GM23338 (cell line): Measurements from ENCODE around the gene CENPP. TPM values are rescaled to one million over a fixed set of nuclear protein-coding genes. Genes with fewer than 3 reads are reported as not detected.

Source experiments
- ATAC-seq: fragments of 200-7000 bp; cut with Tn5 transposase; 3 replicates; pipeline ENCODE4 v1.9.1; 2020
- DNase-seq: peaks from one replicate; pipeline ENCODE4 v3.0.0-alpha.2; 2015; ENCODE audit warnings: low spot score
- H2AFZ ChIP-seq: fragments of 200-600 bp; sonication (generic); 2 replicates; pipeline ENCODE4 v1.8.0; 2016; ENCODE audit warnings: antibody characterized with exemption, mild to moderate bottlenecking, moderate library complexity
- H3F3A ChIP-seq: fragments of 200-600 bp; sonication (generic); replicated peaks from 2 replicates; pipeline ENCODE4 v1.8.0; 2017; ENCODE audit warnings: antibody characterized with exemption, mixed run types, low read depth
- H3K27ac ChIP-seq: fragments of 200-600 bp; sonication (generic); 2 replicates; pipeline ENCODE4 v1.6.1; 2016; ENCODE audit warnings: low read depth
- H3K27me3 ChIP-seq: fragments of 200-600 bp; sonication (generic); 2 replicates; pipeline ENCODE4 v1.8.0; 2016; ENCODE audit warnings: mild to moderate bottlenecking, mixed run types, moderate library complexity; ENCODE audit not compliant: insufficient read depth
- H3K36me3 ChIP-seq: fragments of 200-600 bp; sonication (generic); 2 replicates; pipeline ENCODE4 v1.8.0; 2016; ENCODE audit warnings: mild to moderate bottlenecking; ENCODE audit not compliant: insufficient read depth
- H3K4me1 ChIP-seq: fragments of 200-600 bp; sonication (generic); 2 replicates; pipeline ENCODE4 v1.8.0; 2016; ENCODE audit warnings: mild to moderate bottlenecking, moderate library complexity; ENCODE audit not compliant: insufficient read depth
- H3K4me2 ChIP-seq: fragments of 200-600 bp; sonication (generic); 2 replicates; pipeline ENCODE4 v1.7.1; 2017; ENCODE audit warnings: mixed run types
- H3K4me3 ChIP-seq: fragments of 200-600 bp; sonication (generic); 2 replicates; pipeline ENCODE4 v1.6.1; 2016; ENCODE audit warnings: mixed run types
- H3K79me2 ChIP-seq: fragments of 200-600 bp; sonication (generic); replicated peaks from 2 replicates; pipeline ENCODE4 v1.8.0; 2017; ENCODE audit warnings: mild to moderate bottlenecking; ENCODE audit not compliant: insufficient read depth
- H3K9me2 ChIP-seq: fragments of 200-600 bp; sonication (generic); 2 replicates; pipeline ENCODE4 v1.8.0; 2017; ENCODE audit not compliant: insufficient read depth
- H4K20me1 ChIP-seq: fragments of 200-600 bp; sonication (generic); replicated peaks from 2 replicates; pipeline ENCODE4 v1.8.0; 2017; ENCODE audit warnings: mild to moderate bottlenecking; ENCODE audit not compliant: insufficient read depth
- H3K27ac Mint-ChIP-seq: 2 replicates; pipeline ENCODE4 v1.8.0; 2020; ENCODE audit warnings: inconsistent platforms, mild to moderate bottlenecking, moderate library complexity, mixed read lengths
- H3K27me3 Mint-ChIP-seq: 3 replicates; pipeline ENCODE4 v1.8.0; 2022; ENCODE audit warnings: low read depth, mild to moderate bottlenecking, moderate library complexity, mixed read lengths, inconsistent platforms; ENCODE audit not compliant: insufficient read depth, poor library complexity
- H3K36me3 Mint-ChIP-seq: 3 replicates; pipeline ENCODE4 v1.8.0; 2021; ENCODE audit warnings: low read depth, mild to moderate bottlenecking, inconsistent platforms, moderate library complexity, mixed read lengths
- H3K4me1 Mint-ChIP-seq: 3 replicates; pipeline ENCODE4 v1.8.0; 2020; ENCODE audit warnings: mild to moderate bottlenecking, inconsistent platforms, mixed read lengths
- H3K4me3 Mint-ChIP-seq: 3 replicates; pipeline ENCODE4 v1.8.0; 2021; ENCODE audit warnings: moderate library complexity, mild to moderate bottlenecking, inconsistent platforms, mixed read lengths
- H3K9me3 Mint-ChIP-seq: 3 replicates; pipeline ENCODE4 v1.8.0; 2020; ENCODE audit warnings: moderate library complexity, mild to moderate bottlenecking, inconsistent platforms, mixed read lengths
- CREB1 ChIP-seq: fragments of 250-450 bp; sonication (Bioruptor Pico); IDR thresholded peaks from 2 replicates; pipeline ENCODE4 v1.5.0; 2020; ENCODE audit warnings: low read depth, mild to moderate bottlenecking, moderate library complexity
- CTCF ChIP-seq, 2 experiments: fragments of 200-600 bp in 1 of 2; sonication (generic) in 1 of 2; conservative IDR thresholded peaks; 2 replicates each; pipeline versions ENCODE4 v1.5.1 to v1.6.1; 2016 to 2017; ENCODE audit warnings: antibody characterized with exemption in 2 of 2, low read depth in 2 of 2, mild to moderate bottlenecking in 2 of 2, moderate library complexity in 1 of 2
- ETS1 ChIP-seq: IDR thresholded peaks from 2 replicates; pipeline ENCODE4 v1.6.1; 2016; ENCODE audit warnings: antibody characterized with exemption
- EZH2 ChIP-seq: fragments of 200-600 bp; sonication (generic); IDR thresholded peaks from one replicate; pipeline ENCODE4 v1.8.0; 2017; ENCODE audit warnings: antibody characterized with exemption, mild to moderate bottlenecking, low read depth; ENCODE audit not compliant: unreplicated experiment
- EZH2phosphoT487 ChIP-seq: fragments of 200-600 bp; sonication (generic); IDR thresholded peaks from one replicate; pipeline ENCODE4 v1.8.1; 2018; ENCODE audit warnings: antibody characterized with exemption; ENCODE audit not compliant: unreplicated experiment
- JUNB ChIP-seq: IDR thresholded peaks from one replicate; pipeline ENCODE4 v1.6.1; 2016; ENCODE audit warnings: antibody characterized with exemption; ENCODE audit not compliant: unreplicated experiment
- NANOG ChIP-seq: IDR thresholded peaks from 2 replicates; pipeline ENCODE4 v1.6.1; 2016; ENCODE audit warnings: antibody characterized with exemption, borderline replicate concordance
- STAT1 ChIP-seq: IDR thresholded peaks from one replicate; pipeline ENCODE4 v1.6.1; 2016; ENCODE audit warnings: antibody characterized with exemption; ENCODE audit not compliant: unreplicated experiment
- ZNF114 ChIP-seq: fragments of 250-450 bp; sonication (Bioruptor Pico); IDR thresholded peaks from 2 replicates; pipeline ENCODE4 v1.5.0; 2020; ENCODE audit warnings: mild to moderate bottlenecking, moderate library complexity
- ZNF331 ChIP-seq: fragments of 250-450 bp; sonication (Bioruptor Pico); IDR thresholded peaks from 2 replicates; pipeline ENCODE4 v1.5.0; 2020; ENCODE audit warnings: low read depth, mild to moderate bottlenecking, moderate library complexity
- ZNF462 ChIP-seq: fragments of 250-450 bp; sonication (Bioruptor Pico); IDR thresholded peaks from 2 replicates; pipeline ENCODE4 v1.5.0; 2020; ENCODE audit warnings: mild to moderate bottlenecking, moderate library complexity
- polyA plus RNA-seq: library from polyadenylated mRNA; unstranded; fragments of >200 nt; fragmentation: Nextera tagmentation; extraction: Ambion mirVana; gene quantifications from 2 replicates; pipeline ENCODE4 v1.2.1, GENCODE V29; 2016
- total RNA-seq: library from RNA; depleted of rRNA; stranded (reverse); fragments of >200 nt; shearing (Covaris generic); gene quantifications from 2 replicates; pipeline ENCODE4 v1.2.3, GENCODE V29; 2014

Gene CENPP
- total and polyA plus RNA-seq, 2 experiments from 2014 or later = 11.0 to 12.6 TPM

- Histone ChIP-seq H3K79me2 (no peaks in the 10 kb centered on the region), H3K27ac (peak overlapping the region; percentile 69; the same call in 1 of the 2 replicates), H3K27me3 (no peaks in the 10 kb centered on the region), H3K4me2 (no peak overlapping the region), H3K4me3 (no peak overlapping the region), H2AFZ (no peak overlapping the region), H3F3A (0 out of 2 replicates have a peak, but pooled peaks cover 4% of the 10 kb centered on the region), H3K9me2 (no peaks in the 10 kb centered on the region), H4K20me1 (no peaks in the 10 kb centered on the region; the same call in 1 of the 2 replicates), H3K36me3 (peaks cover 8% of the 10 kb centered on the region; the same call in 1 of the 2 replicates), H3K4me1 (no peaks in the 10 kb centered on the region)
- peak; percentile 94 for DNase-seq
- Mint-ChIP-seq H3K36me3 (peaks cover 33% of the 10 kb centered on the region), H3K9me3 (no peaks in the 10 kb centered on the region), H3K27me3 (peaks cover 9% of the 10 kb centered on the region), H3K4me3 (no peak overlapping the region), H3K27ac (peak overlapping the region; percentile 91; the same call in 1 of the 2 replicates), H3K4me1 (no peaks in the 10 kb centered on the region; the same call in 2 of the 3 replicates)
- TF ChIP-seq CTCF (conservative IDR thresholded peaks at IDR 0.05; ENCODE audit: low read depth in 2 of 2) (peak; percentile 97 to 99), JUNB (no peak)
- ATAC-seq = peak; percentile 98
Observed at GRCh38 chr9:92634712-92635605, 309.2 kb downstream of the CENPP start.

DNA sequence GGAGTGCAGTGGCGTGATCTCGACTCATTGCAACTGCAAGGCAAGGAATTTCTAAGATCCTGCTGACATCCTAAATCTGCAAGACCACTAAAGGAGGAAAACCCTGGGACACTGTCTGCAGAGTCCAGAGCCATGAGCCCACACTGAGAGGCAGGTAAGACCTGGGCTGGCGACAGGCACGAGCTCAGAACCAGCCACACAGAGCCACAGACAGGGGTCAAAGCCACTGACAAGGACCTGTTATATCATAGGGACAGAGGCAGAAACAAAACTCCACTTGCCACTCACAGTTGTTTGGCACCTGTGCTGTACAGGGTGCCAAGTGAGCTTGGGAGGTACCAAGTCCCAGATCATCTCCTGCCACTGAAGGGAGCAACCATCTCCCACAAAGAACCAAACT, 310.0 kb downstream of the CENPP start:
- no peak overlapping the region for H3K27ac Mint-ChIP-seq
- H3K27me3 Mint-ChIP-seq = peaks cover 9% of the 10 kb centered on the region
- Histone ChIP-seq H3K79me2 (no peaks in the 10 kb centered on the region), H3F3A (0 out of 2 replicates have a peak, but pooled peaks cover 4% of the 10 kb centered on the region), H3K4me2 (no peak overlapping the region), H3K9me2 (no peaks in the 10 kb centered on the region), H3K27me3 (no peaks in the 10 kb centered on the region), H3K4me1 (no peaks in the 10 kb centered on the region), H3K36me3 (peaks cover 8% of the 10 kb centered on the region; the same call in 1 of the 2 replicates), H3K4me3 (no peak overlapping the region), H4K20me1 (no peaks in the 10 kb centered on the region; the same call in 1 of the 2 replicates), H3K27ac (0 out of 2 replicates have a peak overlapping the region, but pooled peaks have one; percentile 69), H2AFZ (no peak overlapping the region)
- peaks cover 35% of the 10 kb centered on the region for H3K36me3 Mint-ChIP-seq
- H3K4me3 Mint-ChIP-seq = no peak overlapping the region
- no peaks in the 10 kb centered on the region for H3K9me3 Mint-ChIP-seq
- ATAC-seq (no peak), DNase-seq (no peak)
- no peaks in the 10 kb centered on the region; the same call in 2 of the 3 replicates for H3K4me1 Mint-ChIP-seq
- TF ChIP-seq ETS1 = no peak
- TF ChIP-seq EZH2 = no peak
- TF ChIP-seq NANOG = no peak
- no peak for TF ChIP-seq STAT1
- no peak for TF ChIP-seq ZNF462 (CRISPR knock-in tag)
- TF ChIP-seq EZH2phosphoT487 = no peak
- TF ChIP-seq ZNF114 (CRISPR knock-in tag) = no peak
- no peak for TF ChIP-seq CREB1
- TF ChIP-seq ZNF331 = no peak
- no peak for TF ChIP-seq JUNB
